Retinal pigment epithelial cell (primary cell): ENCODE data around the gene DIPK1C.

Experiments
- DNase-seq: peaks from one replicate; pipeline ENCODE4 v3.0.0-alpha.2; 2010; ENCODE audit warnings: low read depth
- H3K4me3 ChIP-seq: 2 replicates; pipeline ENCODE4 v1.5.1; 2011; ENCODE audit warnings: mild to moderate bottlenecking, low read length, control low read depth, moderate library complexity
- TF ChIP-seq, protein P1 (sequence below): conservative IDR thresholded peaks from 2 replicates; pipeline ENCODE4 v1.5.1; 2011; ENCODE audit warnings: low read depth, low read length, control low read depth, inconsistent platforms

The DIPK1C gene

DNA sequence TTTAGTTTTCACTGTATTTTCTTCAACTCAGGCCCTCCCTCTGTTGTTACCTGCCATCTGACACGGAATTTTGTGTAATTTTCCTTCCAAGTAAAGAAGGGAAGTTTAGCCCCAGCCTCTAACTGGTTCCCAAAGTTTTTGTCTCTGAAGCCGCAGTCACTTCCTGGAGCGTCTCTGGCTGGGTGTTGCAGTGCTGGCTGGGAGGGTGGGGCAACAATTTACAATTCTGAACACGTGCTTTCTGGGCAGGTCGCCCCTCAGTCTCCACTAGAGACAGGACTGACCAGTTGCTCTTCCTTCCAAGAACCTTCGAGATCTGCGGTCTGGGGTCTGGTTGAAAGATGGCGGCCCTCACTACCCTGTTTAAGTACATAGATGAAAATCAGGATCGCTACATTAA lies 42.5 kb upstream of the DIPK1C start:
- TF ChIP-seq, protein P1, sequence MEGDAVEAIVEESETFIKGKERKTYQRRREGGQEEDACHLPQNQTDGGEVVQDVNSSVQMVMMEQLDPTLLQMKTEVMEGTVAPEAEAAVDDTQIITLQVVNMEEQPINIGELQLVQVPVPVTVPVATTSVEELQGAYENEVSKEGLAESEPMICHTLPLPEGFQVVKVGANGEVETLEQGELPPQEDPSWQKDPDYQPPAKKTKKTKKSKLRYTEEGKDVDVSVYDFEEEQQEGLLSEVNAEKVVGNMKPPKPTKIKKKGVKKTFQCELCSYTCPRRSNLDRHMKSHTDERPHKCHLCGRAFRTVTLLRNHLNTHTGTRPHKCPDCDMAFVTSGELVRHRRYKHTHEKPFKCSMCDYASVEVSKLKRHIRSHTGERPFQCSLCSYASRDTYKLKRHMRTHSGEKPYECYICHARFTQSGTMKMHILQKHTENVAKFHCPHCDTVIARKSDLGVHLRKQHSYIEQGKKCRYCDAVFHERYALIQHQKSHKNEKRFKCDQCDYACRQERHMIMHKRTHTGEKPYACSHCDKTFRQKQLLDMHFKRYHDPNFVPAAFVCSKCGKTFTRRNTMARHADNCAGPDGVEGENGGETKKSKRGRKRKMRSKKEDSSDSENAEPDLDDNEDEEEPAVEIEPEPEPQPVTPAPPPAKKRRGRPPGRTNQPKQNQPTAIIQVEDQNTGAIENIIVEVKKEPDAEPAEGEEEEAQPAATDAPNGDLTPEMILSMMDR: no peak
- no peak overlapping the region for H3K4me3 ChIP-seq
- DNase-seq: no peak

DNA sequence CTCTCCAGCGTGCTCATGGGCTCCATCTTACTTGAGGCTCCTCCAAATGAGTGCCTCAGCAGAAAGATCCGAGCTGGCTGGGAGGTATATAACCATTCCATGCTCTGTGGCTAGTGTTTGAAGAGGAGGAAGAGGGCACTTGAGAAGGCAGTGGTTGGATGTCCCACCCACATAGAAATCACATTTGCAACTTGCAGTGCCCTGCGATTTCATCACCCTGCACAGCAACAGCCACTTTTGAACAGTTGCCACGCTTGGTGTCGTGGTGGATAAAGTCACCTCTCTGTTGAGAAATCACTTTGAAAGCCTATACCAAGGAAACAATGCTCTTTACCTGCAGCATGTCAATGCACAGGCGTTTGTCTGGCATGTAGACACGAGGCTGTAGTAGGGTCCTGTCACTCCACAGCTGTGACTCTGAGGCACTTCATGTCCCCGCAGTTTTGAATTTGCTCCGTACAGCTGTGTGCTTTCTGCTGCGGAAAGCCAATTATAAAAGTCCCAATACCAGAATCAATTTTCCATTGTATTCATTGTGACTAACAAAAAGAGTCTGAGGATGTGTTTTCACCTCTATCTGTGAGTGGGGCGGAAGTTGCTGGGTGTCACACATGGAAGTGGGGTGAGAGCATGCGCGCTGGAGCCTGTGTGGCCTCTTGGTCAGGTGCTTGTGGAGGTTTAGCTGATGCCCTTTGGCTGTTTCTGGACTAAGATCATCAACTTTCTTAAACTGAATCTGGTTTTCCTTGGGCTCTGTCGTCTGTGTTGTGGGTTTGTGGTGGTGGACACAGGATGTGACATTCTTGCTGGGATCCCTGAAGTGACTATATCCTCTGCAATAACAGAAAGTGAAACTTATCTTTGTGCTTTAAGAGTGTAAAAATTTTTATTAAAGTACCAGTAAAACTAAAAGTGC lies 41.9 kb upstream of the DIPK1C start:
- TF ChIP-seq, protein P1: no peak
- DNase-seq: no peak
- H3K4me3 ChIP-seq: no peak overlapping the region

DNA sequence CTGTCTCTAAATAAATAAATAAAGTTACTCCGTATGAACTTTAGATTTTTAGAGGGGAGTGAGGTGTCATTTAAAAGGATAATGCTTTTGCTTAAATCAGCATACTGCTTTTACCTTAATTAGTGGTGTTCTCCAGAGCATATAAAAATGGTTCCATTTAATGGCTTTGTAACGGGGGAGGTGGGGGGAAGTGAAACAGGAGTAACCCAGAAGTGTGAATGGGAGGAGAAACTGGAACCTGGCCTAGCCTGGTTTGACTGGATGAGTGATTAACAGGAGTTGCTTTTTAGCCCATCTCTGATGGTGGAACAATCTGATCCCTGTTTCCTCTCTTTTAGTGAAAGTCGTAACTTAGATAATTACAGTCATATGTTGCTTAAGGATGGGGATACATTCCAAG lies 40.7 kb upstream of the DIPK1C start:
- no peak for DNase-seq
- TF ChIP-seq, protein P1: no peak
- no peak overlapping the region for H3K4me3 ChIP-seq

DNA sequence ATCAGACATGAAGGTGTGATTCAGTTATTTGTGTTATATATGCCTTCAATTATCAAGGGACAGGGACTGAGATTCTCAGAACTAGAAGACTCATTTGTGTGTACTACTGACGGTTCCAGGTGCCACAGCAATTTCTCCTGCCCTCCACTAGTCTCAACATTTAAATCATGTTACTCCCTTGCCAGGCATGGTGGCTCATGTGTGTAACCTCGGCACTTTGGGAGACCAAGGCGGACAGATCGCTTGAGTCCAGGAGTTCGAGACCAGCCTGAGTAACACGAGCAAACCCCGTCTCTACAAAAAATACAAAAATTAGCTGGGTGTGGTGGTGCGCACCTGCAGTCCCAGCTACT lies 40.2 kb upstream of the DIPK1C start:
- peak overlapping the region; percentile 81 for H3K4me3 ChIP-seq
- TF ChIP-seq, protein P1: no peak
- no peak for DNase-seq

DNA sequence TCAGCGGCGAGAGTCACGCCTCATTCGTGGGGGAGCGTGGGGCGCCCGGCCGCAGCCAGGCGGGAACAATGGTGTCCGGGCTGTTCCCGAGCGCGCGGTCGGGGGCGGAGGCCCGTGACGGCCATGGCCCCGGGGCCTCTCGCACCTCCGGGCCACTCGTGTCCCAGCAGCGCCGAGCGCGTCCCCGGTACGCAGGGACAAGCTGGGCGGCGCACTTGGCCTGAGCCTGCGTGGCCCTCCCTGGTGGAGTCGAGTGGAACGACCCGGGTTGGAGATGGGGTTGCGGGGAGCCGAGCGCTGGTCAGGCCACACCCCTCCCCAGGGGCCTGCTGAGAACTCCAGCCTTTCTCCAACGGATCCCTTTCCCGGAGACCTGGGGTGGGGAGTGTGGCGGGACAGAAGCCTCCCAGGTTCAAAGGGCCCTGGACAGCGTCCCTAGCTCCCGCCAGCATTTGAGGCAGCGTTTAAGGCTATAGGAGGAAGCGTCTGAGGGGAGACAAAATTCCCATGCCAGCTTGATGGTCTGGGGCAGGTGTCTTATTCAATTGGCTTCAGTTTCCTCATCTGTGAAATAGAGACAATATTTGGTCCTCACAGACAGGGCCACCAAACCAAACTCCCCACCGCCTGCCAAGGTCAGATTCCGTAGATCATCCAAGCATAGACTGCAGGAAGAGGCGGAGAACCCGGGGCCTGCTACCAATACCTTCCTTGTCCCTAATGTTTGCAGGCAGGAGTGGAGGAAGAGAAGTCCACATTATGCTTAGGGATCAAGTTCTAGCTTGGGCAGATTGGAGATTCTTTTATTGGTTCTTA lies 39.6 kb upstream of the DIPK1C start:
- peak overlapping the region; percentile 81 for H3K4me3 ChIP-seq
- no peak for DNase-seq
- TF ChIP-seq, protein P1: no peak

DNA sequence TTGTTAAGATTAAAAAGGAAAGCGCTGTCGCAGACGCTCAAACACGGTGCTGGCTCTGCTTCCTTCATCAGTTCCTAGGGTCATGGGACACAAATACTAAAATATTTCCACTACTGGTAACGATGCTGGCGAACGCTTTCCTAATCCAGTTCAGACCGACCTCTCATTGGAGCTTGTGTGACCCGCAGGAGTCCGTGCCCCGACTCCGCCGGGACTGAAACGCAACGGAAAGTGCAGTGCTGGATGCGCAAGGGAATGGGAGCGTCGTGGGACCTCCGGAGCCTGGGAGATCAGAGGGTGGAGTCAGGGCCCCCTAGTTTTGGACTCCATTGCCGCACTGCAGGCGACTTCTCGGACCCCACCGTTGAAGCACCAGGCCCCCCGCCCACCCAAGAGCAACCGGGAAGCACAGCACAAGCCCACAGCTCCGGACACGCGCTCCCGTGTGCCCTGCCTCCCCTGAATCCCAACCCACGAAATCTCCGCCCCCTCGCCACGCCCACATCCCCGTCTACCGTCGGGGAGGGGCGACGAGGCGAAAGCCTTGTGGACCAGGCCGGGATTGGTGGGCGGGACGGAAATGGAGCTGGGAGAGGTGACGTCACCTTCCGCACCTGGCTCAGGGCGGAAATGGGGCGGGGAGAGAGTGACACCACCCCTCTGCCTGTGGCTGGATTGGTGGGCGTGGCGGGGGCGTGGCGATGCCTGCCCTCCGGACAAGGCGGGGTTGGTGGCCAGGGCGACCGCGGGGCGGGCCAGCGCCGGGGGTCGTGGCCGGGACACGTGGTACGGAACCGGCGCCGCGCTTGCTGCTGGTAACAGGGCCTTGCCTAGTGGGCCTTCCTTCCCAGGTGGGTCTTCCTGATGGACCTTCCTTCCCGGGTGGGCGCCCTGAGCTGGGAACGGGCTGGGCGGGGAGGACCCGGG lies 38.7 kb upstream of the DIPK1C start, which contains the start of gene CNDP2:
CNDP2 (plus strand) TSS at position 783 of the 927 bp plus-strand sequence. CDS start 3,611 bp downstream, outside the sequence.
- peak within 1 kb of the TSS; percentile 81 for H3K4me3 ChIP-seq
- DNase-seq: peak; percentile 94
- TF ChIP-seq, protein P1: no peak
